ENCODE measurements around the gene HRH3. TPM values are rescaled to one million over a fixed set of nuclear protein-coding genes. Genes with fewer than 3 reads are reported as not detected.

HRH3 gene
- total RNA-seq, 1 experiment from 2014 or later = not detected

- BruUV-seq (replicated peaks) = no TSS peak
- TF ChIP-seq, protein P1, sequence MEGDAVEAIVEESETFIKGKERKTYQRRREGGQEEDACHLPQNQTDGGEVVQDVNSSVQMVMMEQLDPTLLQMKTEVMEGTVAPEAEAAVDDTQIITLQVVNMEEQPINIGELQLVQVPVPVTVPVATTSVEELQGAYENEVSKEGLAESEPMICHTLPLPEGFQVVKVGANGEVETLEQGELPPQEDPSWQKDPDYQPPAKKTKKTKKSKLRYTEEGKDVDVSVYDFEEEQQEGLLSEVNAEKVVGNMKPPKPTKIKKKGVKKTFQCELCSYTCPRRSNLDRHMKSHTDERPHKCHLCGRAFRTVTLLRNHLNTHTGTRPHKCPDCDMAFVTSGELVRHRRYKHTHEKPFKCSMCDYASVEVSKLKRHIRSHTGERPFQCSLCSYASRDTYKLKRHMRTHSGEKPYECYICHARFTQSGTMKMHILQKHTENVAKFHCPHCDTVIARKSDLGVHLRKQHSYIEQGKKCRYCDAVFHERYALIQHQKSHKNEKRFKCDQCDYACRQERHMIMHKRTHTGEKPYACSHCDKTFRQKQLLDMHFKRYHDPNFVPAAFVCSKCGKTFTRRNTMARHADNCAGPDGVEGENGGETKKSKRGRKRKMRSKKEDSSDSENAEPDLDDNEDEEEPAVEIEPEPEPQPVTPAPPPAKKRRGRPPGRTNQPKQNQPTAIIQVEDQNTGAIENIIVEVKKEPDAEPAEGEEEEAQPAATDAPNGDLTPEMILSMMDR (IDR thresholded peaks at IDR 0.05; ENCODE audit: unreplicated experiment) = no peak
- Mint-ChIP-seq H3K27ac (ENCODE audit: low read depth, unreplicated experiment) (no peak overlapping the region), H3K4me1 (ENCODE audit: insufficient read depth, unreplicated experiment) (no peaks in the 10 kb centered on the region), H3K4me3 (ENCODE audit: unreplicated experiment) (no peak overlapping the region), H3K27me3 (ENCODE audit: insufficient read depth, unreplicated experiment) (peaks cover 34% of the 10 kb centered on the region), H3K9me3 (ENCODE audit: unreplicated experiment) (no peaks in the 10 kb centered on the region), H3K36me3 (ENCODE audit: insufficient read depth, unreplicated experiment) (no peaks in the 10 kb centered on the region)
- intact Hi-C loops (cut with micrococcal nuclease) = no loop called here
- no peak for DNase-seq (ENCODE audit: unreplicated experiment)
- POLR2A ChIA-PET = no interaction called here
- CTCF ChIA-PET = interaction anchor here (0.6 kb wide), 1 partner anchor 412 kb away, joined by 3 read pairs; no protein-coding TSS in a partner anchor
Observed at GRCh38 chr20:62214067-62214466, 6.0 kb downstream of the HRH3 start.

DNA sequence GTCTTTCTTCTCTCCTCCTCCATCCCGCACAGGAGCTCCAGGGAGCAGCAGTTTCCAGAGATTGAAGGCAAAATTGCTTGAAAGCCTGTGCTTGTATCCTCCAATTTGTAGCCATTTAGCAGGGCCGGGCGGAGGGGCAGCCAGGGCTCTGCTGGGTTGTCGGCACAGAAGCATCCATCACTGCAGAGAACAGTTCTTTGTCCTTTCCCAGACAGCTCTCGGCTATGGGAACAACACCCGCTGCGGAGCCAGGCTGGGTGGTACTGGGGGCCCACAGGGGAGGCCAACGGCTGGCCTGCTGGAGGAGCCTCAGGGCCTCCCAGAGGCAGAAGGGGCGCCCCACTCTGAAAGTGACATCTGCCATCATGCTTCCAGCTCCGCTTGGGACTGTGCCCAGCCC, 7.8 kb downstream of the HRH3 start:
- intact Hi-C loops (cut with micrococcal nuclease) = no loop called here

DNA sequence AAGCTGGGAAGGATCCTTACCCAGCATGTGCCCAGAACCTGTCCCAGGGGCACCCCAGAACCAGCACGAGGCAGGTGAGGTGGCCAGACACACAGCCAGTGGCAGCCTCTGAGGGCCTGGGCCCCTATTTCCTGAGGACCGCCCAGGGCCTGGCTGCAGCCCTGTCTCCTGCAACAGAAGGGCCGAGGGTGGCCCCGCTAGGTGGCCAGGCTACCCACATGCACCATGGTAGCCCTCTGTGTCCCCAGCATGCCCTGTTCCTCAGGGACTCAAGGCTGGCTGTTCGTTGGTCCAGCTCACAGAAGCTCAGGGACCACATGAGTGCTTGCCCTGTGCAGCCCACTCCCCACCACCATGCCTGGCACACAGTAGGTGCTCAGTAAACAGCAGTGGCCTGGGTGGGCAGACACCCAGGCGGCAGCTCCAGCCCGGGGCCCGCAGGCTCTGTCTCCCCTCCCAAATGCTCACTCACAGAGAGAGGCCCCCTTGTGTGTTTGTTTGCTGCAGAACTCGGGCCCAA, 8.2 kb downstream of the HRH3 start:
- ChIA-PET POLR2A (no interaction called here), CTCF (no interaction called here)
- no peak for DNase-seq (ENCODE audit: unreplicated experiment)
- TF ChIP-seq, protein P1 (IDR thresholded peaks at IDR 0.05; ENCODE audit: unreplicated experiment) = no peak
- no peak overlapping the region for H3K4me3 Mint-ChIP-seq (ENCODE audit: unreplicated experiment)
- no peaks in the 10 kb centered on the region for H3K4me1 Mint-ChIP-seq (ENCODE audit: insufficient read depth, unreplicated experiment)
- BruUV-seq (replicated peaks) = no TSS peak
- H3K36me3 Mint-ChIP-seq (ENCODE audit: insufficient read depth, unreplicated experiment) = no peaks in the 10 kb centered on the region
- no peak overlapping the region for H3K27ac Mint-ChIP-seq (ENCODE audit: low read depth, unreplicated experiment)
- intact Hi-C loops (cut with micrococcal nuclease) = no loop called here
- no peaks in the 10 kb centered on the region for H3K9me3 Mint-ChIP-seq (ENCODE audit: unreplicated experiment)
- H3K27me3 Mint-ChIP-seq (ENCODE audit: insufficient read depth, unreplicated experiment) = peaks cover 23% of the 10 kb centered on the region

More for the DNA sequence above, 7.8 kb downstream of the HRH3 start:
- Mint-ChIP-seq H3K4me3 (ENCODE audit: unreplicated experiment) (no peak overlapping the region), H3K9me3 (ENCODE audit: unreplicated experiment) (no peaks in the 10 kb centered on the region), H3K4me1 (ENCODE audit: insufficient read depth, unreplicated experiment) (no peaks in the 10 kb centered on the region), H3K27me3 (ENCODE audit: insufficient read depth, unreplicated experiment) (peaks cover 23% of the 10 kb centered on the region), H3K36me3 (ENCODE audit: insufficient read depth, unreplicated experiment) (no peaks in the 10 kb centered on the region), H3K27ac (ENCODE audit: low read depth, unreplicated experiment) (no peak overlapping the region)
- POLR2A ChIA-PET = no interaction called here
- CTCF ChIA-PET = no interaction called here
- no peak for DNase-seq (ENCODE audit: unreplicated experiment)
- TF ChIP-seq, protein P1 (IDR thresholded peaks at IDR 0.05; ENCODE audit: unreplicated experiment) = no peak
- no TSS peak for BruUV-seq (replicated peaks)

DNA sequence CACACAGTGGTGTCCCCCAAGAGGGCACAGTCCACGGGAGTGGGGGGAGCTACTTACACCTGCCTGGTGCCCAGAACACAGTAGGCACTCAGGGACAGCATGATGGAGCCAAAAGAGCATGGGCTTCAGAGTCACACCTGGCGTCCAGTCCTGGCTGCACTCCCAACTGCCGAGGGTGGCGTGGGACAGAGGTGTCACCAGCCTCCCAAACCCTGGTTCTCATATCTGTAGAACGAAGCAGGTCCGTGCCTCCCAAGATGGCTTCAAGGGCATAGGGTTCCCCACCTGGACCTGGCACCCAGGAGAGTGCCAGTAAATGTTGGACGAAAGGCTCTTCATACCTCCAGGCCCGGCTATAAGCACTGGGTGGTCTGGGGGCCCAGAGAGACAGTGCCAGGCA, 8.9 kb downstream of the HRH3 start:
- DNase-seq (ENCODE audit: unreplicated experiment) = no peak
- BruUV-seq (replicated peaks) = no TSS peak
- ChIA-PET POLR2A (no interaction called here), CTCF (no interaction called here)
- no peaks in the 10 kb centered on the region for H3K9me3 Mint-ChIP-seq (ENCODE audit: unreplicated experiment)
- peaks cover 23% of the 10 kb centered on the region for H3K27me3 Mint-ChIP-seq (ENCODE audit: insufficient read depth, unreplicated experiment)
- no peak overlapping the region for H3K27ac Mint-ChIP-seq (ENCODE audit: low read depth, unreplicated experiment)
- TF ChIP-seq, protein P1 (IDR thresholded peaks at IDR 0.05; ENCODE audit: unreplicated experiment) = no peak
- intact Hi-C loops (cut with micrococcal nuclease) = no loop called here
- no peaks in the 10 kb centered on the region for H3K36me3 Mint-ChIP-seq (ENCODE audit: insufficient read depth, unreplicated experiment)
- no peak overlapping the region for H3K4me3 Mint-ChIP-seq (ENCODE audit: unreplicated experiment)
- no peaks in the 10 kb centered on the region for H3K4me1 Mint-ChIP-seq (ENCODE audit: insufficient read depth, unreplicated experiment)
